Liver (tissue), 9 donors: Measurements from ENCODE around the gene CEP250. TPM values are rescaled to one million over a fixed set of nuclear protein-coding genes. Genes with fewer than 3 reads are reported as not detected.
"Not testable (repeated sequence)": the region's sequence is repeated elsewhere in the genome, so short reads cannot be mapped to it uniquely, and the experiment has no call there.

Experiments
- DNase-seq: peaks from one replicate; pipeline ENCODE4 v3.0.0-alpha.2; 2017; ENCODE audit warnings: low spot score
- H3K27ac ChIP-seq, 2 donors: one replicate each; pipeline ENCODE4 v1.7.0; 2013; ENCODE audit warnings: inconsistent platforms in 2 of 2, low read length in 2 of 2, control low read depth in 1 of 2, low read depth in 1 of 2, mild to moderate bottlenecking in 1 of 2
- H3K27me3 ChIP-seq, 4 donors: one replicate each; pipeline versions ENCODE4 v1.6.1 to v1.7.0; 2013; ENCODE audit warnings: low read length in 3 of 4, inconsistent platforms in 1 of 4, mild to moderate bottlenecking in 1 of 4, moderate library complexity in 1 of 4; ENCODE audit not compliant: control insufficient read depth in 4 of 4, insufficient read depth in 4 of 4
- H3K36me3 ChIP-seq, 4 donors: one replicate each; pipeline versions ENCODE4 v1.6.1 to v1.7.0; 2013; ENCODE audit warnings: low read length in 3 of 4, mild to moderate bottlenecking in 3 of 4, low read depth in 1 of 4, moderate library complexity in 1 of 4; ENCODE audit not compliant: control insufficient read depth in 4 of 4, insufficient read depth in 3 of 4
- H3K4me1 ChIP-seq, 4 donors: one replicate each; pipeline versions ENCODE4 v1.6.1 to v1.7.0; 2013; ENCODE audit warnings: low read length in 3 of 4, mild to moderate bottlenecking in 3 of 4, moderate library complexity in 1 of 4; ENCODE audit not compliant: control insufficient read depth in 4 of 4, insufficient read depth in 4 of 4
- H3K4me3 ChIP-seq, 3 donors: one replicate each; pipeline versions ENCODE4 v1.6.1 to v1.7.0; 2013; ENCODE audit warnings: low read length in 3 of 3, control low read depth in 1 of 3, low read depth in 1 of 3, mild to moderate bottlenecking in 1 of 3
- H3K9ac ChIP-seq, 2 donors: one replicate each; pipeline ENCODE4 v1.7.0; 2013; ENCODE audit warnings: low read length in 2 of 2, mild to moderate bottlenecking in 2 of 2, moderate library complexity in 2 of 2, control low read depth in 1 of 2, low read depth in 1 of 2
- H3K9me3 ChIP-seq, 4 donors: one replicate each; pipeline versions ENCODE4 v1.6.1 to v1.7.0; 2013; ENCODE audit warnings: low read length in 3 of 4; ENCODE audit not compliant: control insufficient read depth in 4 of 4
- EGR1 ChIP-seq, 2 donors: IDR thresholded peaks; 2 replicates each; pipeline ENCODE4 v1.6.1; 2016 to 2018; ENCODE audit warnings: antibody characterized with exemption in 2 of 2, low read depth in 2 of 2
- FOXA1 ChIP-seq: IDR thresholded peaks from 2 replicates; pipeline ENCODE4 v1.6.1; 2016; ENCODE audit warnings: antibody characterized with exemption
- FOXA2 ChIP-seq: IDR thresholded peaks from 2 replicates; pipeline ENCODE4 v1.6.1; 2016; ENCODE audit warnings: antibody characterized with exemption
- GABPA ChIP-seq, 2 donors: IDR thresholded peaks in 1 of 2; conservative IDR thresholded peaks in 1 of 2; 2 replicates each; pipeline ENCODE4 v1.6.1; 2016; ENCODE audit warnings: antibody characterized with exemption in 2 of 2, mild to moderate bottlenecking in 1 of 2, moderate library complexity in 1 of 2
- HNF4A ChIP-seq, 2 donors: conservative IDR thresholded peaks; 2 replicates each; pipeline ENCODE4 v1.6.1; 2016; ENCODE audit warnings: antibody characterized with exemption in 2 of 2, mild to moderate bottlenecking in 2 of 2
- JUND ChIP-seq, 2 donors: IDR thresholded peaks; 2 replicates each; pipeline ENCODE4 v1.6.1; 2016; ENCODE audit warnings: antibody characterized with exemption in 2 of 2
- NR2F2 ChIP-seq: IDR thresholded peaks from 2 replicates; pipeline ENCODE4 v1.6.1; 2016; ENCODE audit warnings: antibody characterized with exemption
- RAD21 ChIP-seq, 2 donors: IDR thresholded peaks; 2 replicates each; pipeline ENCODE4 v1.6.1; 2016; ENCODE audit warnings: antibody characterized with exemption in 2 of 2, mild to moderate bottlenecking in 2 of 2
- REST ChIP-seq: IDR thresholded peaks from 2 replicates; pipeline ENCODE4 v1.6.1; 2016; ENCODE audit warnings: antibody characterized with exemption, mild to moderate bottlenecking
- RXRA ChIP-seq, 2 donors: IDR thresholded peaks; 2 replicates each; pipeline ENCODE4 v1.6.1; 2017 to 2018; ENCODE audit warnings: antibody characterized with exemption in 2 of 2, mild to moderate bottlenecking in 1 of 2
- SP1 ChIP-seq: IDR thresholded peaks from 2 replicates; pipeline ENCODE4 v1.6.1; 2018; ENCODE audit warnings: antibody characterized with exemption, mild to moderate bottlenecking
- YY1 ChIP-seq: IDR thresholded peaks from 2 replicates; pipeline ENCODE4 v1.6.1; 2016; ENCODE audit warnings: antibody characterized with exemption, mild to moderate bottlenecking
- ZBTB33 ChIP-seq: IDR thresholded peaks from 2 replicates; pipeline ENCODE4 v1.6.1; 2016; ENCODE audit warnings: antibody characterized with exemption
- WGBS: extraction: QIAGEN DNeasy Blood & Tissue Kit; methylation state at CpG from one replicate; pipeline ENCODE4 v1.1.7; 2013; 5-methylcytosine and 5-hydroxymethylcytosine counted together
- polyA plus RNA-seq, 2 donors: library from polyadenylated mRNA; stranded (reverse) in 1 of 2; unstranded in 1 of 2; fragments of 200-250 nt in 1 of 2; fragments of >200 nt in 1 of 2; fragmentation: Nextera tagmentation in 1 of 2; extraction: Ambion mirVana in 1 of 2; gene quantifications; one replicate each; pipeline versions ENCODE4 v1.2.1 to v1.2.3, GENCODE V29; 2013 to 2015
- total RNA-seq, 2 donors: library from RNA; depleted of rRNA; stranded (reverse); fragments of >200 nt; gene quantifications; one replicate each; pipeline ENCODE4 v1.2.3, GENCODE V29; 2014
- donor health status: healthy.
- donor health status: healthy.
- donor health status: healthy.
- donor health status: healthy.
- donor health status: healthy.

CEP250 gene
- total and polyA plus RNA-seq, 4 donors: 3.4 to 13.3 (median 8.3) TPM

- no peak for DNase-seq
- TF ChIP-seq FOXA1 (no peak), YY1 (no peak), ZBTB33 (no peak), JUND (IDR thresholded peaks at IDR 0.05) (no peak), REST (no peak), RXRA (IDR thresholded peaks at IDR 0.05) (no peak), EGR1 (IDR thresholded peaks at IDR 0.05; ENCODE audit: low read depth in 2 of 2) (no peak), GABPA (IDR thresholded peaks at IDR 0.05 in 1 of 2, conservative IDR thresholded peaks at IDR 0.05 in 1 of 2) (no peak), FOXA2 (no peak), RAD21 (IDR thresholded peaks at IDR 0.05) (no peak), SP1 (no peak), HNF4A (conservative IDR thresholded peaks at IDR 0.05) (no peak), NR2F2 (no peak)
- no peak overlapping the region for H3K4me3 ChIP-seq
- no peak overlapping the region for H3K9ac ChIP-seq
- peaks cover 0 to 13% (median 7%) of the 10 kb centered on the region in 4 donors for H3K36me3 ChIP-seq
- no peak overlapping the region for H3K27ac ChIP-seq
- H3K9me3 ChIP-seq: no peaks in the 10 kb centered on the region
- H3K27me3 ChIP-seq: no peaks in the 10 kb centered on the region
- H3K4me1 ChIP-seq: no peaks in the 10 kb centered on the region
- WGBS: 91% methylated on average over 3 of the region's 3 CpGs
Observed at GRCh38 chr20:35515949-35516645, 60.7 kb downstream of the CEP250 start.

- Histone ChIP-seq H3K27me3 (no peaks in the 10 kb centered on the region), H3K36me3 (peaks cover 0 to 6% (median 3%) of the 10 kb centered on the region in 4 donors), H3K4me3 (no peak overlapping the region), H3K9ac (no peak overlapping the region), H3K4me1 (no peaks in the 10 kb centered on the region), H3K9me3 (no peaks in the 10 kb centered on the region), H3K27ac (no peak overlapping the region)
- 46% methylated on average over 1 of the region's 1 CpG for WGBS
- no peak for TF ChIP-seq ZBTB33
- no peak for DNase-seq
Observed at GRCh38 chr20:35517125-35517524, 61.7 kb downstream of the CEP250 start.

GRCh38 chr20:35517767-35518166 lies 62.4 kb downstream of the CEP250 start:
- 98% methylated on average over 5 of the region's 5 CpGs for WGBS
- H3K9ac ChIP-seq, H3K36me3 ChIP-seq, H3K4me1 ChIP-seq, H3K27me3 ChIP-seq, H3K9me3 ChIP-seq, H3K4me3 ChIP-seq, H3K27ac ChIP-seq, DNase-seq: not testable (repeated sequence)
